OCI-LY7 (cell line): ENCODE measurements around the gene ZC3H18. TPM values are rescaled to one million over a fixed set of nuclear protein-coding genes. Genes with fewer than 3 reads are reported as not detected.

ENCODE experiments used
- BruUV-seq: library from RNA; stranded (reverse); fragments of 400-500 nt; replicated peaks from 2 replicates; lab custom pipeline; 2021; lab: Mats Ljungman, UMichigan
- CTCF ChIA-PET: fragments of 300-600 bp; sonication (Branson Sonifier 250); formaldehyde crosslinking; loops from one replicate; lab custom pipeline; 2022; ENCODE audit warnings: antibody characterized with exemption; ENCODE audit not compliant: unreplicated experiment; lab: Charles Lee
- POLR2A ChIA-PET: fragments of 300-600 bp; sonication (Branson Sonifier 250); formaldehyde crosslinking; loops from one replicate; lab custom pipeline; 2022; ENCODE audit warnings: antibody characterized with exemption; lab: Charles Lee
- DNase-seq: peaks from one replicate; pipeline ENCODE4 v3.0.0-alpha.2; 2015; ENCODE audit warnings: low spot score
- H2AFZ ChIP-seq: fragments of 200-600 bp; sonication (generic), shearing (Covaris generic); 2 replicates; pipeline ENCODE4 v1.6.1; 2014; ENCODE audit warnings: mild to moderate bottlenecking, antibody characterized with exemption, low read length, moderate library complexity
- H3K27ac ChIP-seq: fragments of 200-600 bp; sonication (generic); 2 replicates; pipeline ENCODE4 v1.5.1; 2014; ENCODE audit warnings: mixed run types, low read depth, mild to moderate bottlenecking, moderate library complexity, low read length, inconsistent platforms; ENCODE audit not compliant: poor library complexity, severe bottlenecking
- H3K36me3 ChIP-seq: fragments of 200-600 bp; sonication (generic); 2 replicates; pipeline ENCODE4 v1.6.1; 2014; ENCODE audit warnings: mild to moderate bottlenecking, antibody characterized with exemption, low read length, moderate library complexity, mixed read lengths; ENCODE audit not compliant: insufficient read depth
- H3K4me1 ChIP-seq: fragments of 200-600 bp; sonication (generic); 2 replicates; pipeline ENCODE4 v1.5.1; 2014; ENCODE audit warnings: mild to moderate bottlenecking, low read length; ENCODE audit not compliant: insufficient read depth, poor library complexity, severe bottlenecking
- H3K4me2 ChIP-seq: fragments of 200-600 bp; sonication (generic); 2 replicates; pipeline ENCODE4 v1.6.1; 2014; ENCODE audit warnings: mild to moderate bottlenecking, low read length
- H3K4me3 ChIP-seq: fragments of 200-600 bp; sonication (generic); 2 replicates; pipeline ENCODE4 v1.5.1; 2014; ENCODE audit warnings: mild to moderate bottlenecking, low read depth, low read length; ENCODE audit not compliant: poor library complexity, severe bottlenecking
- H3K79me2 ChIP-seq: fragments of 200-600 bp; sonication (generic); 2 replicates; pipeline ENCODE4 v1.6.1; 2016; ENCODE audit warnings: low read depth, mild to moderate bottlenecking, low read length, moderate library complexity, mixed read lengths; ENCODE audit not compliant: insufficient read depth
- H3K9me2 ChIP-seq: fragments of 200-600 bp; sonication (generic); 2 replicates; pipeline ENCODE4 v1.6.1; 2016; ENCODE audit warnings: mild to moderate bottlenecking, low read length, mixed read lengths; ENCODE audit not compliant: insufficient read depth
- H3K9me3 ChIP-seq: fragments of 200-600 bp; sonication (generic); 2 replicates; pipeline ENCODE4 v1.6.1; 2014; ENCODE audit warnings: mild to moderate bottlenecking, mixed run types, low read length, mixed read lengths
- H4K20me1 ChIP-seq: fragments of 200-600 bp; sonication (generic); 2 replicates; pipeline ENCODE4 v1.6.1; 2014; ENCODE audit warnings: mild to moderate bottlenecking, antibody characterized with exemption, low read length, moderate library complexity, mixed read lengths; ENCODE audit not compliant: insufficient read depth
- CTCF ChIP-seq: fragments of 200-600 bp; sonication (generic); conservative IDR thresholded peaks from 2 replicates; pipeline ENCODE4 v1.5.1; 2014; ENCODE audit warnings: mild to moderate bottlenecking, antibody characterized with exemption, low read length, moderate library complexity, mixed read lengths
- EZH2phosphoT487 ChIP-seq: fragments of 200-600 bp; sonication (generic); IDR thresholded peaks from 2 replicates; pipeline ENCODE4 v1.6.1; 2018; ENCODE audit warnings: low read depth, borderline replicate concordance, mild to moderate bottlenecking, mixed run types, antibody characterized with exemption, low read length, moderate library complexity, mixed read lengths
- intact Hi-C: fragments of 100-400 bp; cut with micrococcal nuclease; formaldehyde crosslinking; loops from one replicate; pipeline ENCODE4 v1.10.0; 2022; ENCODE audit not compliant: unreplicated experiment
- total RNA-seq, 2 experiments: library from RNA; depleted of rRNA in 1 of 2; stranded (reverse); fragments of >200 nt in 1 of 2; shearing (Covaris generic) in 1 of 2; gene quantifications; 2 replicates each; pipeline ENCODE4 v1.2.3, GENCODE V29; 2014 to 2022

The ZC3H18 gene
- total RNA-seq, 2 experiments from 2014 or later = 22.2 to 79.0 TPM

- intact Hi-C loops = no loop called here
- CTCF ChIA-PET = no interaction called here
- Histone ChIP-seq H3K9me3 (peaks cover 18% of the 10 kb centered on the region; the same call in 1 of the 2 replicates), H3K27ac (no peak overlapping the region), H3K9me2 (no peaks in the 10 kb centered on the region), H3K79me2 (no peaks in the 10 kb centered on the region), H3K4me1 (peaks cover under 1% of the 10 kb centered on the region), H4K20me1 (no peaks in the 10 kb centered on the region), H2AFZ (no peak overlapping the region), H3K36me3 (no peaks in the 10 kb centered on the region), H3K4me2 (no peak overlapping the region), H3K4me3 (no peak overlapping the region)
- BruUV-seq = no TSS peak
- DNase-seq = no peak
- TF ChIP-seq CTCF (no peak), EZH2phosphoT487 (no peak)
- POLR2A ChIA-PET = no interaction called here
Measured at GRCh38 chr16:88541831-88542616, 28.2 kb upstream of the ZC3H18 start.

GRCh38 chr16:88543230-88543813 lies 26.9 kb upstream of the ZC3H18 start:
- Histone ChIP-seq H3K4me3 (no peak overlapping the region), H2AFZ (no peak overlapping the region), H4K20me1 (no peaks in the 10 kb centered on the region), H3K4me1 (no peaks in the 10 kb centered on the region), H3K79me2 (no peaks in the 10 kb centered on the region), H3K4me2 (no peak overlapping the region), H3K9me2 (no peaks in the 10 kb centered on the region), H3K27ac (no peak overlapping the region), H3K36me3 (no peaks in the 10 kb centered on the region), H3K9me3 (peaks cover 18% of the 10 kb centered on the region; the same call in 1 of the 2 replicates)
- no peak for TF ChIP-seq CTCF
- TF ChIP-seq EZH2phosphoT487 = no peak
- BruUV-seq = no TSS peak
- intact Hi-C loops = no loop called here
- ChIA-PET POLR2A (no interaction called here), CTCF (no interaction called here)
- no peak for DNase-seq

- no peaks in the 10 kb centered on the region for H3K36me3 ChIP-seq
- no peaks in the 10 kb centered on the region for H4K20me1 ChIP-seq
- peaks cover 18% of the 10 kb centered on the region; the same call in 1 of the 2 replicates for H3K9me3 ChIP-seq
- ChIA-PET POLR2A (no interaction called here), CTCF (no interaction called here)
- H3K9me2 ChIP-seq = no peaks in the 10 kb centered on the region
- DNase-seq = no peak
- H2AFZ ChIP-seq = no peak overlapping the region
- H3K27ac ChIP-seq = no peak overlapping the region
- H3K79me2 ChIP-seq = no peaks in the 10 kb centered on the region
- peaks cover 13% of the 10 kb centered on the region for H3K4me1 ChIP-seq
- H3K4me2 ChIP-seq = no peak overlapping the region
- TF ChIP-seq EZH2phosphoT487 = no peak
- intact Hi-C loops = no loop called here
- no peak overlapping the region for H3K4me3 ChIP-seq
- no TSS peak for BruUV-seq
Measured at GRCh38 chr16:88545781-88546180, 24.4 kb upstream of the ZC3H18 start.
